ENCODE results near the gene P2RX2.

- TF ChIP-seq, protein P1, sequence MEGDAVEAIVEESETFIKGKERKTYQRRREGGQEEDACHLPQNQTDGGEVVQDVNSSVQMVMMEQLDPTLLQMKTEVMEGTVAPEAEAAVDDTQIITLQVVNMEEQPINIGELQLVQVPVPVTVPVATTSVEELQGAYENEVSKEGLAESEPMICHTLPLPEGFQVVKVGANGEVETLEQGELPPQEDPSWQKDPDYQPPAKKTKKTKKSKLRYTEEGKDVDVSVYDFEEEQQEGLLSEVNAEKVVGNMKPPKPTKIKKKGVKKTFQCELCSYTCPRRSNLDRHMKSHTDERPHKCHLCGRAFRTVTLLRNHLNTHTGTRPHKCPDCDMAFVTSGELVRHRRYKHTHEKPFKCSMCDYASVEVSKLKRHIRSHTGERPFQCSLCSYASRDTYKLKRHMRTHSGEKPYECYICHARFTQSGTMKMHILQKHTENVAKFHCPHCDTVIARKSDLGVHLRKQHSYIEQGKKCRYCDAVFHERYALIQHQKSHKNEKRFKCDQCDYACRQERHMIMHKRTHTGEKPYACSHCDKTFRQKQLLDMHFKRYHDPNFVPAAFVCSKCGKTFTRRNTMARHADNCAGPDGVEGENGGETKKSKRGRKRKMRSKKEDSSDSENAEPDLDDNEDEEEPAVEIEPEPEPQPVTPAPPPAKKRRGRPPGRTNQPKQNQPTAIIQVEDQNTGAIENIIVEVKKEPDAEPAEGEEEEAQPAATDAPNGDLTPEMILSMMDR (IDR thresholded peaks at IDR 0.05), result no peak
- TF ChIP-seq POLR2A (IDR thresholded peaks at IDR 0.05), result no peak
- TF ChIP-seq POLR2AphosphoS5 (IDR thresholded peaks at IDR 0.05), result no peak
Observed at GRCh38 chr12:132647858-132648257, 29.3 kb downstream of the P2RX2 start.

Data from upper lobe of left lung (tissue), 4 donors.